ENCODE results near the gene CLIP4.

Gene CLIP4

DNA sequence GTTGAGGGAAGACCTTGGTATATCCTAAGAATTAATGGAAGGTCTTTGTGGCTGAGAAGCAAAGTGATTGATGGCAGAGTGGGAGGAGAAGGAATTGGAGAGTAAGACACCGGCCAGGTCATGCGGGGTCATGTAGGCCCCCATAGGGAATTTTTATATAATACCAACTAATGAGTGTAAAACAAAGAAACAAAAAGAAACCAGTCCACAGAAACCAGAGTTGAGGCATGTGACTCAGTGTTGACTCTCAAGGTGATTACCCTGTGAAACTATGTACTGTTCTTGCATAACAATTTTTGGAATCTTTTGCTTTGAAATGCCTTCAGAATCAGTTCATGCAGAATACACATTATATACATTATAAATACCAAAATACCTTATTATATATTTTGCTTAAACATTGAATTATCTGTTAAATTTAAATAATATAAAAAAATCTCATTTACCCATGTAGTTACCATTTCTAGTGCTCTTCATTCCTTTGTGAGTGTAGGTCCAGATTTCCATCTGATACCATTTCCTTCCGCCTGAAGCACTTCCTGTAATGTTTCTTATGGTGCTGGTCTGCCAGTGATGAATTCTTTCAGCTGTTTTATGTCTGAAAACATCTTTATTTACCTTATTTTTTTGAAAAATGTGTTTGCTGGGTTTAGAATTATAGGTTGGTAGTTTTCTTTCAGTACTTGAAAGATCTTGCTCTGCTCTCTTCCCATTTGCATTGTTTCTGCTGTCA lies 8.6 kb downstream of the CLIP4 start:
- DNase-seq, result peak; percentile 60
- H3K27ac ChIP-seq (ENCODE audit: low read length, poor library complexity, severe bottlenecking), result peak overlapping the region; percentile 84
- no peaks in the 10 kb centered on the region for H3K4me1 ChIP-seq (ENCODE audit: control insufficient read depth, insufficient read depth, low read depth, low read length)
- no CpG with 5 or more reads among the region's 3 CpGs for WGBS
- peak overlapping the region; percentile 49 for H2AK5ac ChIP-seq (ENCODE audit: low read length, severe bottlenecking)
- H3K18ac ChIP-seq (ENCODE audit: low read depth in 1 of 2, low read length in 2 of 2), result peak overlapping the region in 1 of 2 experiments; percentile 49
- H3K14ac ChIP-seq (ENCODE audit: low read length in 2 of 2), result no peak overlapping the region
- peaks cover 24% of the 10 kb centered on the region for H3K9me3 ChIP-seq (ENCODE audit: control insufficient read depth, low read length)
- H2BK12ac ChIP-seq (ENCODE audit: low read length in 2 of 2), result no peak overlapping the region
- no peaks in the 10 kb centered on the region for H3K27me3 ChIP-seq (ENCODE audit: control insufficient read depth in 1 of 2, insufficient read depth in 1 of 2, low read length in 2 of 2)
- H2BK120ac ChIP-seq (ENCODE audit: low read depth, low read length), result no peak overlapping the region
- H3K36me3 ChIP-seq (ENCODE audit: control insufficient read depth in 1 of 2, insufficient read depth in 2 of 2, low read depth in 1 of 2, low read length in 2 of 2), result peaks cover 10 to 51% of the 10 kb centered on the region in 2 experiments
- H3K4me3 ChIP-seq (ENCODE audit: insufficient read depth in 1 of 2, low read depth in 1 of 2, low read length in 2 of 2), result no peak overlapping the region
- no peak overlapping the region for H4K91ac ChIP-seq (ENCODE audit: low read length)
- H2BK5ac ChIP-seq (ENCODE audit: low read depth, low read length, poor library complexity, severe bottlenecking), result no peak overlapping the region
- no peak overlapping the region for H3K4me2 ChIP-seq (ENCODE audit: low read length, poor library complexity, severe bottlenecking)
- no peak overlapping the region for H3K4ac ChIP-seq (ENCODE audit: low read depth in 1 of 2, low read length in 2 of 2)
- H3K79me1 ChIP-seq (replicated peaks; ENCODE audit: low read length, poor library complexity, severe bottlenecking), result peaks cover 15% of the 10 kb centered on the region
- no peak overlapping the region for H2AFZ ChIP-seq (ENCODE audit: low read depth, low read length)
- H4K8ac ChIP-seq (ENCODE audit: low read length), result no peak overlapping the region
- H3K23ac ChIP-seq (ENCODE audit: low read length in 2 of 2), result no peak overlapping the region
- H3K9ac ChIP-seq (ENCODE audit: low read length), result peak overlapping the region; percentile 70
- no peak overlapping the region for H2BK15ac ChIP-seq (ENCODE audit: low read depth, poor library complexity, severe bottlenecking)

DNA sequence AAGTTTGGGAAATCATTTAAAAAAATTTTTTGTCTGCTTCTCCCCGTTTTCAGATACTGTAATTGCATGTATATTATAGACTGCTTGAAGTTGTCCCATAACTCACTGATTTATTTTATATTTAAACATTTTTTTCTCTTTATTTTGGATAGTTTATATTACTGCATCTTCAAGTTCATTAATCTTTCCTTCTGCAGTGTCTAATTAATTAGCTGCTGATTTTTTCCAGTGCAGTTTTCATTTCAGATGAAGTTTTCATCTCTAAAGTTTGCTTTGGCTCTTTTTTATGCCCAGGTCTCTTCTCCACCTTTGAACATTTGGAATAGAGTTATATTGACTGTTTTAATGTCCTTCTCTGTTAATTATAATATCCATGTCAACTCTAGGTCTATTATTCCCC lies 9.3 kb downstream of the CLIP4 start:
- no peak overlapping the region for H4K8ac ChIP-seq (ENCODE audit: low read length)
- no peak overlapping the region for H3K9ac ChIP-seq (ENCODE audit: low read length)
- no CpG with 5 or more reads among the region's 1 CpG for WGBS
- H3K79me1 ChIP-seq (replicated peaks; ENCODE audit: low read length, poor library complexity, severe bottlenecking), result peaks cover 15% of the 10 kb centered on the region
- H3K36me3 ChIP-seq (ENCODE audit: control insufficient read depth in 1 of 2, insufficient read depth in 2 of 2, low read depth in 1 of 2, low read length in 2 of 2), result peaks cover 10 to 51% of the 10 kb centered on the region in 2 experiments
- no peak overlapping the region for H2AK5ac ChIP-seq (ENCODE audit: low read length, severe bottlenecking)
- no peaks in the 10 kb centered on the region for H3K27me3 ChIP-seq (ENCODE audit: control insufficient read depth in 1 of 2, insufficient read depth in 1 of 2, low read length in 2 of 2)
- no peak overlapping the region for H2BK5ac ChIP-seq (ENCODE audit: low read depth, low read length, poor library complexity, severe bottlenecking)
- H3K9me3 ChIP-seq (ENCODE audit: control insufficient read depth, low read length), result peaks cover 24% of the 10 kb centered on the region
- H2BK15ac ChIP-seq (ENCODE audit: low read depth, poor library complexity, severe bottlenecking), result no peak overlapping the region
- no peak overlapping the region for H3K18ac ChIP-seq (ENCODE audit: low read depth in 1 of 2, low read length in 2 of 2)
- no peak overlapping the region for H2BK120ac ChIP-seq (ENCODE audit: low read depth, low read length)
- H3K4me2 ChIP-seq (ENCODE audit: low read length, poor library complexity, severe bottlenecking), result no peak overlapping the region
- no peaks in the 10 kb centered on the region for H3K4me1 ChIP-seq (ENCODE audit: control insufficient read depth, insufficient read depth, low read depth, low read length)
- no peak overlapping the region for H4K91ac ChIP-seq (ENCODE audit: low read length)
- H2BK12ac ChIP-seq (ENCODE audit: low read length in 2 of 2), result no peak overlapping the region
- peak overlapping the region in 1 of 2 experiments; percentile 12 for H3K4me3 ChIP-seq (ENCODE audit: insufficient read depth in 1 of 2, low read depth in 1 of 2, low read length in 2 of 2)
- no peak overlapping the region for H2AFZ ChIP-seq (ENCODE audit: low read depth, low read length)
- no peak overlapping the region for H3K14ac ChIP-seq (ENCODE audit: low read length in 2 of 2)
- no peak for DNase-seq
- H3K4ac ChIP-seq (ENCODE audit: low read depth in 1 of 2, low read length in 2 of 2), result no peak overlapping the region
- no peak overlapping the region for H3K27ac ChIP-seq (ENCODE audit: low read length, poor library complexity, severe bottlenecking)
- no peak overlapping the region for H3K23ac ChIP-seq (ENCODE audit: low read length in 2 of 2)

DNA sequence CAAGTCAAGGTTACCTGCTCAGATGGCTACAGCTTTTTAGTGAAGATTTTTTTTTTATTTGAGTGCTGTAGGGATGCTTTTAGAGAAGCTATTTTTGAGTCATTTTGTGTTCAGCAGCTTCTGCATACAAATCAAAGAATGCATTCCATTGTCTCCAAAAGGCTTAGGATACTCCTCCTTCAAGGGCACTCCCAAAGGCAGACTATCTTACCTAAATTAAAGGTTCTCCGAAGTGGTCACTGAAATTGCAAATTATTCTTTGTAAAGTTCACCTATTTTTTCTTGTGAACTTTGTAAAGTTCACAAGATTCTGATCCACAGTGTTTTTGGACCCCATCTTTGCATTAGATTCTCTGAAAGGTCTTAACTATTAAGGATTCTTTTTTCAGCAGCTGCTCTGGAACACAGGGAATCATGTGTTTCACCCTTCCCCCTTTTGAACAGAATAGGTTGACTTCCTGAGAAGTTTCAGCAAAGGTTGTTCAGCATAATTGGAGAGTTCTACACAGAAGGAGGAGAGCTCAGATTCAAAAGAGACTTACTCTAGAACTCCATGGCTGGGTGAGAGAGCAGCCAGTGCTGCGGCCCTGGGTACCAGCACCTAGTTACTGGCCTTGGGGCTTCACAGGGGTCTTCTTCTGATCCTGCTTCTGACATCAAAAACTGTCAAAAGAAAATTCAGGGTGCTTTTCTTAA lies 14.5 kb downstream of the CLIP4 start:
- Histone ChIP-seq H3K27ac (ENCODE audit: low read length, poor library complexity, severe bottlenecking) (peak overlapping the region; percentile 92), H3K36me3 (ENCODE audit: control insufficient read depth in 1 of 2, insufficient read depth in 2 of 2, low read depth in 1 of 2, low read length in 2 of 2) (peaks cover 15 to 68% of the 10 kb centered on the region in 2 experiments), H2BK5ac (ENCODE audit: low read depth, low read length, poor library complexity, severe bottlenecking) (peak overlapping the region; percentile 86), H3K27me3 (ENCODE audit: control insufficient read depth in 1 of 2, insufficient read depth in 1 of 2, low read length in 2 of 2) (no peaks in the 10 kb centered on the region), H3K18ac (ENCODE audit: low read depth in 1 of 2, low read length in 2 of 2) (peak overlapping the region in 1 of 2 experiments; percentile 70), H3K4me3 (ENCODE audit: insufficient read depth in 1 of 2, low read depth in 1 of 2, low read length in 2 of 2) (peak overlapping the region in 1 of 2 experiments; percentile 43), H2AK5ac (ENCODE audit: low read length, severe bottlenecking) (peak overlapping the region; percentile 86), H3K4me2 (ENCODE audit: low read length, poor library complexity, severe bottlenecking) (peak overlapping the region; percentile 2), H3K14ac (ENCODE audit: low read length in 2 of 2) (no peak overlapping the region), H2BK15ac (ENCODE audit: low read depth, poor library complexity, severe bottlenecking) (no peak overlapping the region), H3K4ac (ENCODE audit: low read depth in 1 of 2, low read length in 2 of 2) (peak overlapping the region in 1 of 2 experiments; percentile 80), H4K91ac (ENCODE audit: low read length) (no peak overlapping the region), H2AFZ (ENCODE audit: low read depth, low read length) (no peak overlapping the region), H3K23ac (ENCODE audit: low read length in 2 of 2) (no peak overlapping the region), H3K9me3 (ENCODE audit: control insufficient read depth, low read length) (peaks cover 15% of the 10 kb centered on the region), H3K79me1 (replicated peaks; ENCODE audit: low read length, poor library complexity, severe bottlenecking) (peaks cover 25% of the 10 kb centered on the region), H4K8ac (ENCODE audit: low read length) (no peak overlapping the region), H3K9ac (ENCODE audit: low read length) (peak overlapping the region; percentile 81), H2BK12ac (ENCODE audit: low read length in 2 of 2) (peak overlapping the region in 1 of 2 experiments; percentile 78), H3K4me1 (ENCODE audit: control insufficient read depth, insufficient read depth, low read depth, low read length) (no peaks in the 10 kb centered on the region), H2BK120ac (ENCODE audit: low read depth, low read length) (no peak overlapping the region)
- 69% methylated on average over 2 of the region's 2 CpGs for WGBS
- DNase-seq, result peak; percentile 41

DNA sequence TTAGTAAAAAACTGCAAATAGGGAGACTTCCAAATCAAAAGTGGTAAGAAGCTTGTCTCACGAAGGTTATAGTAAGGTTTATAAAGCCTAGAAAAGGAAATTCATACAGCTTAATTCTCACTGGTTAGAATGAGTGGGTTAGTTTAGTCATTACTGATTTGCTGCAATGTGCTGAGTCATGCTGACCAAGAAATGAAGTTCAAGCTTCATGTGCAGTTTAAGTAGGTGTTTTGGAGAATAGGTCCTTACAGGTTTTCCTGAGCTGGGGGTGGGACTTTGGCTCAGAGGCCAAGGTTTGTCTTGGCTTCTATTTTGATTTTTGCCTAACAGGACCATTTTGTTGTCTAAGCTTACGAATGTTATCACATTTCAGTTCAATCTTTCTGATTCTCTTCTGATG lies 15.1 kb downstream of the CLIP4 start:
- Histone ChIP-seq H3K27me3 (ENCODE audit: control insufficient read depth in 1 of 2, insufficient read depth in 1 of 2, low read length in 2 of 2) (no peaks in the 10 kb centered on the region), H3K4ac (ENCODE audit: low read depth in 1 of 2, low read length in 2 of 2) (no peak overlapping the region), H2BK120ac (ENCODE audit: low read depth, low read length) (no peak overlapping the region), H2BK15ac (ENCODE audit: low read depth, poor library complexity, severe bottlenecking) (no peak overlapping the region), H3K79me1 (replicated peaks; ENCODE audit: low read length, poor library complexity, severe bottlenecking) (peaks cover 20% of the 10 kb centered on the region), H3K27ac (ENCODE audit: low read length, poor library complexity, severe bottlenecking) (peak overlapping the region; percentile 92), H3K9ac (ENCODE audit: low read length) (peak overlapping the region; percentile 81), H3K4me2 (ENCODE audit: low read length, poor library complexity, severe bottlenecking) (peak overlapping the region; percentile 39), H2BK5ac (ENCODE audit: low read depth, low read length, poor library complexity, severe bottlenecking) (no peak overlapping the region), H4K91ac (ENCODE audit: low read length) (no peak overlapping the region), H3K36me3 (ENCODE audit: control insufficient read depth in 1 of 2, insufficient read depth in 2 of 2, low read depth in 1 of 2, low read length in 2 of 2) (peaks cover 10 to 67% of the 10 kb centered on the region in 2 experiments), H4K8ac (ENCODE audit: low read length) (no peak overlapping the region), H3K23ac (ENCODE audit: low read length in 2 of 2) (no peak overlapping the region), H3K9me3 (ENCODE audit: control insufficient read depth, low read length) (peaks cover 9% of the 10 kb centered on the region), H3K4me3 (ENCODE audit: insufficient read depth in 1 of 2, low read depth in 1 of 2, low read length in 2 of 2) (peak overlapping the region in 1 of 2 experiments; percentile 43), H3K14ac (ENCODE audit: low read length in 2 of 2) (peak overlapping the region in 1 of 2 experiments; percentile 4), H2AFZ (ENCODE audit: low read depth, low read length) (no peak overlapping the region), H3K4me1 (ENCODE audit: control insufficient read depth, insufficient read depth, low read depth, low read length) (no peaks in the 10 kb centered on the region), H2AK5ac (ENCODE audit: low read length, severe bottlenecking) (no peak overlapping the region), H3K18ac (ENCODE audit: low read depth in 1 of 2, low read length in 2 of 2) (no peak overlapping the region), H2BK12ac (ENCODE audit: low read length in 2 of 2) (no peak overlapping the region)
- DNase-seq, result peak; percentile 84
- whole genome bisulfite sequencing, result 33% methylated on average over 1 of the region's 2 CpGs
